HG03025 (cell line): ENCODE data around the gene KRTAP5-8.
"Not testable (repeated sequence)": the region's sequence is repeated elsewhere in the genome, so short reads cannot be mapped to it uniquely, and the experiment has no call there.

Experiments
- ATAC-seq: cut with Tn5 transposase; IDR thresholded peaks from one replicate; pipeline ENCODE4 v1.9.1; 2021; ENCODE audit warnings: mild to moderate bottlenecking, moderate library complexity; ENCODE audit not compliant: unreplicated experiment, low FRiP score

Gene KRTAP5-8

GRCh38 chr11:71505781-71506180, 32.0 kb upstream of the KRTAP5-8 start:
- no peak for ATAC-seq

DNA sequence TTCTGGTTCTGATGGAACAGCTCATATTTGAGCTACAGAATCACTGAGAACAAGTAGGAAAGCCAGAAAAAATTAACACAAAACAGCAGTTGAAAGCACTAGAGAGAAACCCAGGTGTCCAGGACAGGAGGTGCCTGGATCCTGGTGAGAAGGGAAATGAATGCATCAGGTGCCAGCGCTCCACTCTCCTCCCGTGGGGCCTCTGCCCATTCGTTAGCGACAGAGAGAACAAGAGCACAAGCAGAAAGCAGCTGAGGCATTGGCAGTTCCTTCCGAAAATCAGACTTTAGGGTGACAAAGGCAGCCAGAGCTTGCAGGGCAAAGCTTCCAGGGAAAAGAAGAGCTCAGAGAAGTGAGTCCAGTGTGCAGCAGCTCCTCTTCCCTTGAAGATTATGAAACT, 30.7 kb upstream of the KRTAP5-8 start:
- ATAC-seq: no peak

- no peak for ATAC-seq
Measured at GRCh38 chr11:71518506-71519471, 19.0 kb upstream of the KRTAP5-8 start.

GRCh38 chr11:71519546-71519945, 18.3 kb upstream of the KRTAP5-8 start:
- ATAC-seq: no peak

DNA sequence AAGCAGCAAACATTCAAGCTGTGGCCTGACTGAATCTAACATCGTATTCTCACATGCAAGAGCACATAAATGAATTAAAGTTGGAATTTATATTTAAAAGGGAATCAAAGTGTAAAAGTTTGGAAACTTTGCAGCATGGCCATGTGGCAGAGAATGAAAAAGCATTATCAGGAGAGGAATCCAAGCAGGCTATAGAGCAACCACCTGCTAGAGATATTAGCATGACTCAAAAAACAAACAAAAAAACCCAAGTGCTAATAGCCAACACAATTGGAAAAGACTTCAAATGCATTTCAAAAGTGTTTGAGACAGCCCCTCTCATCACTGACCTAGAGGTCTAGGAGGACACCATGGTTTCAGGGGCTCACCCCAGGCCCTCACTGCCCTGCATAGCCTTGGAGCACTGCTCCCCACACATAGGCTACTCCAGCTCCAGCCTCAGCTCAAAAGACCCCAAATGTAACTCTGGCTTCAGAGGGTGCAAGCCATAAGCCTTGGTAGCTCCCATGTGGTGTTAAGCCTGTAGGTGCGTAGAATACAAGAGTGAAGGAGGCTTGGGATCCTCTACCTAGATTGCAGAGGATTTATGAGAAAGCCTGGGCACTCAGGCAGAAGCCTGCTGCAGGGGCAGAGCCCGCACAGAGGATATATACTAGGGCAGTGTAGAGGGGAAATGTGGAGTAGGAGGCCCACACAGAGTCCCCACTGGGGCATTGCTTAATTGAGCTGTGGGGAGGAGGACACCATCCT, 12.5 kb upstream of the KRTAP5-8 start:
- ATAC-seq: no peak

DNA sequence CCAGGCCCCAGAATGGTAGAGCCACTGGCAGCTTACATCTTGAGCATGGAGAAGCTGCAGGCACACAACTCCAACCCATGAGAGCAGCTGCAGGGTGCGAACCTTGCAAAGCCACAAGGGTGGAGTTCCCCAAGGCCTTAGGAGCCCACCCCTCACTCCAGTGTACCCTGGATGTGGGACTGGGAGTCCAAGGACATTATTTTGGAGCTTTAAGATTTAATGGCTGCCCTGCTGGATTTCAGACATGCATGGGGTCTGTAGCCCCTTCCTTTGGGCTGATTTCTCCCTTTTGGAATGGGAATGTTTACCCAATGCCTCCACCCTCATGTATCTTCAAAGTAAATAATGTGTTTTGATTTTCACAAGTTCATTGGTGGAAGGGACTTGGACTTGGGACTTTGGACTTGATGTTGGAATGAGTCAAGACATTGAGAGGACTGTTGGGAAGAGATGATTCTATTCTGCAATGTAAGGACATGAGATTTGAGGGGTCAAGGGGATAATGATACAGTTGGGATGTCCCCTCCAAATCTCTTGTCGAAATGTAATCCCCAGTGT, 11.8 kb upstream of the KRTAP5-8 start:
- no peak for ATAC-seq

- ATAC-seq: not testable (repeated sequence)
Measured at GRCh38 chr11:71526796-71527575, 10.8 kb upstream of the KRTAP5-8 start, which contains the start of gene KRTAP5-7. TSS of gene KRTAP5-7 (plus strand) at chr11:71527267. CDS start at chr11:71527301, 34 bp downstream.

- no peak for ATAC-seq
Measured at GRCh38 chr11:71527576-71528210, 10.1 kb upstream of the KRTAP5-8 start.

GRCh38 chr11:71530602-71531001, 7.2 kb upstream of the KRTAP5-8 start:
- ATAC-seq: no peak

DNA sequence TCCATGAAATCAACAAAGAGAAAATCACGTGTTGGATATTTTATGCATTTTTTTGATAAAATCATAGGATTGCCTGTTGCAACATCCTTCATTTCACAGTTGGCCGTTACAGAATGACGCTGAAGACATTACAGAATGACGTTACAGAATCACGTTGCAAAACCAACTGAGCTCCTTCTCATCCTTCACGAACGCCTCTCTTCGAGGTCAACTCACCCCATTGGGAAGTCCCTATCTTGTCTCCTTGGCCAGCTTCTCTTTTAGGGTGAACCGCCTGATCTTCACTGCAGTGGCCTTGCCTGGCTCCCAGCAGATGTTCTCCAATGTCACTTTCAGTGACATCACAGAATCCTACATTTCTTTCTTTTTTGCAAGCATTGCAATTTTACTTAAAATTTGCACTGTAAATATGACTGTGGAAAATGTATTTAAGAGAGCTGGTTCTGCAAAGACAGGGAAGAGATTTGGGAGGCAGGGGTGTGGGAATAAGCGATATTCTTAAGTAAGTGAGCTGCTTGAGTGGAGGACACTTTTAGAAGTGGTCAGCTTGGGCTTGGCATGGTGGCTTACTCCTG, 5.7 kb upstream of the KRTAP5-8 start:
- no peak for ATAC-seq

DNA sequence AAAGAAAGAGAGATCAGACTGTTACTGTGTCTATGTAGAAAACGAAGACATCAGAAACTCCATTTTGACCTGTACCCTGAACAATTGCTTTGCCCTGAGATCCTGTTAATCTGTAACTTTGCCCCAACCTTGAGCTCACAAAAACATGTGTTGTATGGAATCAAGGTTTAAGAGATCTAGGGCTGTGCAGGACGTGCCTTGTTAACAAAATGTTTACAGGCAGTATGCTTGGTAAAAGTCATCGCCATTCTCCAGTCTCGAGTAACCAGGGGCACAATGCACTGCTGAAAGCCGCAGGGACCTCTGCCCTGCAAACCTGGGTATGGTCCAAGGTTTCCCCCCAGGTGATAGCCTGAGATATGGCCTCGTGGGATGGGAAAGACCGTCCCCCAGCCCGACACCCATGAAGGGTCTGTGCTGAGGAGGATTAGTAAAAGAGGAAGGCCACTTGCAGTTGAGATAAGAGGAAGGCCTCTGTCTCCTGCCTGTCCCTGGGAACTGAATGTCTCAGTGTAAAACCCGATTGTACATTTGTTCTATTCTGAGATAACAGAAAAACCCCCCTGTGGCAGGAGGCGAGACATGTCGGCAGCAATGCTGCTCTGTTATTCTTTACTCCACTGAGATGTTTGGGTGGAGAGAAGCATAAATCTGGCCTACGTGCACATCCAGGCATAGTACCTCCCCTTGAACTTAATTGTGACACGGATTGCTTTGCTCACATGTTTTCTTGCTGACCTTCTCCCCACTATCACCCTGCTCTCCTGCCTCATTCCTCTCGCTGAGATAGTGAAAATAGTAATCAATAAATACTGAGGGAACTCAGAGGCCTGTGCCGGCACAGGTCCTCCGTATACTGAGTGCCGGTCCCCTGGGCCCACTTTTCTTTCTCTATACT, 2.9 kb upstream of the KRTAP5-8 start:
- not testable (repeated sequence) for ATAC-seq

GRCh38 chr11:71535825-71536224, 2.0 kb upstream of the KRTAP5-8 start:
- no peak for ATAC-seq

- ATAC-seq: no peak
Measured at GRCh38 chr11:71537537-71537936, 288 bp upstream of the KRTAP5-8 start.

DNA sequence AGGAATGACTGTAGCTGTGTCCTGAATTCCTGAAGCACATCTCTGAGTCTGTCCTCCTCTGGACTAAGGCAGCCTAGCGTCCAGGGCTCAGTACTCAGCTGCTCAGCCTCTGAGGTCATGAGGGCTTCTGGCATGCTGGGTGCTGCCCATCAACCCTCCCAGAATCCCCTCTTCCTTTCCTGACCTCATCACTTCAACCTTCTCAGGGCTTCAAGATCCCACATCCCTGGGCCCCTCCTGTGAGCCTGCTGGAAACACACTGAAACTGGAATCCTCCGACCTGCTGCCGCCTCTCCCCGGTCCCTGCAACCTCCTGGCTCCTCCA, 803 bp downstream of the KRTAP5-8 start:
- no peak for ATAC-seq

GRCh38 chr11:71539017-71539416, 1.2 kb downstream of the KRTAP5-8 start:
- ATAC-seq: no peak

- not testable (repeated sequence) for ATAC-seq
Measured at GRCh38 chr11:71539971-71540370, 2.1 kb downstream of the KRTAP5-8 start.

DNA sequence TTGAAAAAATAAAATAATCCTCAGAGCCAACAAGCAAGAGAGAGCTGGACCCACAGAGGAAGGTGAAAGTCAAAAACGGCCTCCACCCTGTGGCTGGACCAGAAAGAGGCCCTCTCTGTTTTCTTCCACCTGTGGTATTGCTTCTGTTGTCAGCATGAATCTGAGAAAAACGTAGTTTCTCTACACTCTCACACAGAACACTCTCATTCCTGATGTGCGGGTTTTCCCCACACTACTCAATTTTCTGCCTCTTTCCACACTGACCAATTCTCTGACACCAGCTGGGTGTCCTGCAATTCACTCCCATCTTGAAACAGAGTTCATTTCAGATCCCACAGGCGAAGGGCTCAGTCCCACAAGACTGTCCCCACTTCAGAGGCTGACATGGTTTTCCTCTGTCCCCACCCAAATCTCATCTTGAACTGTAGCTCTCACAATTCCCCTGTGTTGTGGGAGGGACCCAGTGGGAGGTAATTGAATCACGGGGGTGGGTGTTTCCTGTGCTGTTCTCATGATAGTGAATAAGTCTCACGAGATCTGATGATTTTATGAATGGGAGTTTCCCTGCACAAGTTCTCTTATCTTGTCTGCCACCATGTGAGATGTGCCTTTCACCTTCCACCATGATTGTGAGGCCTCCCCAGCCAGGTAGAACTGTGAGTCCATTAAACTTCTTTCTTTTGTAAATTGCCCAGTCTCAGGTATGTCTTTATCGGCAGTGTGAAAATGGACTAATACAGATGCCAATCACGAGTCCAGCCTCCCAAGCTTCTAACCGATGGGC, 2.9 kb downstream of the KRTAP5-8 start:
- not testable (repeated sequence) for ATAC-seq

DNA sequence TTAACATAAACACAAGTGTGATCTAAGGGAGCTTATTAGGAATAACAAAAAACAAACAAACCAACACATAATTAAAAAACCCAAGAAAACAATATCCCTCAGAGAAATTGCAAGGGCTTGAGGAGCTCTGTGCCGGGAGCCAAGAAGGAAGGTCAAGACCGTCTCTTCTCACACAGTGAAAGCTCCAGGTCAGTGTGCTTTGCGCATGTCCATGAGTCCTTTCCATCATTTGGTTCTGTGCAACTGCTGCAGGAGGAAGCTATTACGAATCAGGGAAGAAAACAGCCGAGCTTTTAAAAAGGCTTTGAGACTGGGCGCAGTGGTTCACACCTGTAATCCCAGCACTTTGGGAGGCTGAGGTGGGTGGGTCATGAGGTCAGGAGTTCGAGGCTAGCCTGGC, 4.6 kb downstream of the KRTAP5-8 start:
- ATAC-seq: no peak
